Ovary (tissue), 3 donors: ENCODE results near the gene NAGK.

ENCODE experiments used
- CTCF ChIP-seq, 3 donors: fragments of 450-650 bp in 2 of 3; fragments of 200-600 bp in 1 of 3; IDR thresholded peaks; one replicate each; pipeline versions ENCODE4 v1.5.1 to v1.8.0; 2016 to 2022; ENCODE audit warnings: antibody characterized with exemption in 3 of 3, mild to moderate bottlenecking in 1 of 3
- POLR2A ChIP-seq: fragments of 450-650 bp; IDR thresholded peaks from one replicate; pipeline ENCODE4 v1.6.1; 2017; ENCODE audit warnings: antibody characterized with exemption, mild to moderate bottlenecking, moderate library complexity
- donor health status: DM: no; HTN: no; CAD: no.

- TF ChIP-seq CTCF (IDR thresholded peaks at IDR 0.05) (no peak), POLR2A (no peak)
Measured at GRCh38 chr2:71125506-71126294, 57.3 kb downstream of the NAGK start.
